ENCODE results near the gene APOO.

- TF ChIP-seq CEBPB (IDR thresholded peaks at IDR 0.05) (no peak), TCF12 (IDR thresholded peaks at IDR 0.05; ENCODE audit: low read depth) (no peak), YY1 (IDR thresholded peaks at IDR 0.05; ENCODE audit: low read depth) (no peak), EP300 (IDR thresholded peaks at IDR 0.05; ENCODE audit: borderline replicate concordance) (no peak), TEAD4 (IDR thresholded peaks at IDR 0.05) (no peak), NFIC (IDR thresholded peaks at IDR 0.05) (no peak), TAF1 (IDR thresholded peaks at IDR 0.05; ENCODE audit: low read depth) (no peak), RAD21 (IDR thresholded peaks at IDR 0.05; ENCODE audit: low read depth) (no peak), REST (IDR thresholded peaks at IDR 0.05; ENCODE audit: low read depth) (no peak), MAX (IDR thresholded peaks at IDR 0.05) (no peak), USF1 (IDR thresholded peaks at IDR 0.05) (no peak), EGR1 (IDR thresholded peaks at IDR 0.05) (no peak), ZBTB7A (IDR thresholded peaks at IDR 0.05; ENCODE audit: low read depth) (no peak), FOXM1 (IDR thresholded peaks at IDR 0.05; ENCODE audit: borderline replicate concordance, low read depth) (no peak)
Measured at GRCh38 chrX:23821847-23822246, 85.9 kb downstream of the APOO start.
